Stimulated activated CD4-positive, alpha-beta T cell treated with anti-CD3 and anti-CD28 coated beads, Interleukin-15, amount 100 ng/mL, for 24 hours (primary cell): ENCODE measurements around the gene GPSM1.
"Not testable (repeated sequence)": the region's sequence is repeated elsewhere in the genome, so short reads cannot be mapped to it uniquely, and the experiment has no call there.

Experiments
- DNase-seq: peaks from one replicate; pipeline ENCODE4 v3.0.0-alpha.2; 2020

The GPSM1 gene

DNA sequence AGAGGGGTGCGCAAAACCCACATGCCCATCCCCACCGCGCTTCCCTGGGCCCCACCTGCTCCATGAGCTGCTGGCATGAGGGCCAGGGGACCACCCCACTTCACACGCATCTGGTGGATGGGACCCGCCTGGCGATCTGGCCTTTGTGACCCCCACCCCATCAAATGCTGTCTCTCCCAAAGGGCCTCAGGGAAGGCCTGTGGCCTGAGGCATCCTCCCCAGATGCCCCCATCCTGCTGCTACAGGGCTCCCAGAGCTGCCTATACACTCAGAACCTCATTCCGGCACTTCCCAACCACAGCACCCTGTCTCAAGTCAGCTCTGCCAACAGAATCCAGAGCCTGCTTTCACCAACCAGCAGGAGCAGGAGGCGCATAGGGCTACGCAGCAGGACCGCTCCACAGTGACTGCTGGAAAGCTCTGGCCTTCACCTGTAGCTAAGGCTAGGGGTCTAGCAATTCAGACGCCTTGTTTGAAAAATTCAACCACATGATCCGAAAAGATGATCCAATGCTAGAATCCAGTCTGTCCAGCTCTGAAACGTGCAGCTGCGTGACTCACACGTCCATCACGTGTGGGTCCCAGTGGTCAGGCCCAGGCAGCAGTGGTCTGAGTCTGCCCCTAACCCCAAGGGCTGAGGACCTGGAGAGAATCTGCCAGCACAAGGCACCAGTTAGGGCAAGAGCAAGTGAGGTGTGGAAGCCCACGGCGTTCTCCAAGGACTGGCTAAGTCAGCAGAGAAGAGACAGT lies 74.0 kb downstream of the GPSM1 start:
- no peak for DNase-seq

DNA sequence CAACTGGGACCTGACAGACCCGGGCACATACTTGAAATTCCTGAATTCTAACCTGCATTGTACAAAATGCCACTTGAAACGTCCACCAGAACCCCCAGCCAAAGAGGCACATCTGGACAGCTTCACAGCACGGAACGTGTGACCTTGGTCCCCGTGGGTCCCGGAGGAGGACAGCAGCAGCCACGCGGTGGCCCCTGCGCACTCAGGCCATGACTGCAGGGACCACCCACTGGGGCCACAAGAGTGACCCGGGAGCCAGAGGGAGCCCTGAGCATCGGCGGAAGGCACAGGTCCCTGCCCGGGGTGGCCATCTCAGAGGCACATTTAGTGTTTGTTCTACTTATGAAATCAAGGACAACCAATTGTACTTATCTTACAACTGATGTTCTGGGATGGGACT lies 74.7 kb downstream of the GPSM1 start:
- no peak for DNase-seq

DNA sequence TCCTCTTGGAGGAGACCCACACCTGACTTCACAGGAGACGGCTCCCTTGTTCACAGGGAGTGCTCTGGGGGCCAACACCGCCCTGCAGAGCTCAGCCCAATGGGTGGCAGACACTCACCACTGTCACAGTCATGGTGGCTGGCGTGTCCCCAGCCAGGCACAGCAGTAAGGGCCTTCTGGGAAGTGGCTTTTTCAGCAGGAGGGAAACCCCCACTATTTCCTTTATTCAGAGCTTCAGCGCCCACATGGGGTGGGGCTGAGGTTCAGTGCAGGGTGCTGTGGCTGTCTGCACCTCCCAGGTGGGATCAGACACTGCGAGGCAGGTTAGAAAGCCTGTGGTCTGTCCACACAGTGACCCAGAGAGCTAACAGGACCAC lies 76.2 kb downstream of the GPSM1 start:
- peak; percentile 85 for DNase-seq

DNA sequence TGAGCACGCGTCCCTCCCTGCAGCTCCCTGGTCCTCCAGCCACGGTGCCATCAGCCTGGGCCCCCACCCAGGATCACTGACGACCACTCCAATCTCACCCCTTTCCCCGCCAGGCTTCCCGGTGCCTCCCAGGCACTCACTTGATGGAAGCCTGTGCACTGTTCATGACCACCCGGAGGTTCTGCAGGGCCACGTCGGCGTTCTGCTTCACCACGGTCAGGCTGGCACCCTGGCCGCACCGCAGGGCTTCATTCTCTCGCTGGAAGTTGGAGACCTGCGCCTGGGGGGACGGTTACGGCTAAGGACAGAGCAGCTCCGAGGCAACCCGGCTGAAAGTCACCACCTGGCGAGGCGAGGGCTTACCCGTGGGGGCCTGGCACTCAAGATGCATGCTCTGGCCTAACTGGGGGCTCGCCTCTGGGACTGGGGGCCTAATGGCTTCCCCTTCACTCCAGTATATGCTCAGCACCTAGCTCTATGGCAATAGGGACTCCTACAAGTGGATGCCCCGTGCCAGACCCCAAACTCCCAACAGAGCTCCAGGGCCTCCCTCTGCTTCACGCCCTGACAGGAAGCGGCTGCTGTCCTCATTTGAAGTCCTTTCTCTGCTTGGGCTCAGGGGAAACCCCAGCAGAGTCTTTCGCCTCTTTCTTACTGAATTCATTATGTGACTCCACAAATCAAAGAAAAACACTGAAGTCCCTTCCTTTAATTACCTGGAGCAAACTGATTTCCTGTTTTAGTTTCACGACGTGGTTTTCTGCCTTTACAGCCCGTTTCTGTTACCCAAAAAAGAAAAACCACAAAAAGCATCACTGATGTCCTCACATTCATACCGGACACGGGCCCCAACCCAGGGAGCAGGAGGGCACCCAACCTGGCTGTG lies 76.8 kb downstream of the GPSM1 start:
- peak; percentile 71 for DNase-seq

DNA sequence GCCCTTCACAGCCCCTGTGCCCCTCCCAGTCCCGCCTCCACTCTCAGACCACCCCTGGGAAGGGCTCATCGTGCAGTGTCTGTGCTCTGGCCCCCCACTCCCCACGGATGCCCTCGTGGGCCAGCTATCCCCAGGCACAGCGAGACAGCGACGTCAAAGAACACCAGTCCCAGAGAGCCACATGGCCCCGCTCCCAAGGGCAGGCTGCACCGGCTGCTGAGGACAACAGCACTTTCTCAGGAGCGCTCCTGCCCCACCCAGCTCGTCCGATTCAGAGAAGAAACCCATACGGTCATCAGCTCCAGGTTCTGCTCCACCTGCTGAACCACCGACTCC lies 77.4 kb downstream of the GPSM1 start:
- DNase-seq: no peak

DNA sequence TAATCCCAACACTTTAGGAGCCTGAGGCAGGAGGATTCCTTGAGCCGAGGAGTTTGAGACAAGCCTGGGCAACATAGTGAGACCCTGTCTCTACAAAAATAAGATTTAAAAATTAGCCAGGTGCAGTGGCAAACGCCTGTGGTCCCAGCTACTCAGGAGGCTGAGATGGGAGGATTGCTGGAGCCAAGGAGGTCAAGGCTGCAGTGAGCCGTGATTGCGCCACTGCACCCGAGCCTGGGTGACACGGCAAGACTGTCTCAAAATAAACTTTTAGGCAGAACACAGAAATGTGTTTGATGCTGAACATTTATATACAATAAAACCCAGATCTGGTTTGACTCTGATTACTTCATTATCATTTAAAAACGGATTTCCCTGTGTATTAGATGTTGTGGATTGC lies 78.1 kb downstream of the GPSM1 start:
- no peak for DNase-seq

DNA sequence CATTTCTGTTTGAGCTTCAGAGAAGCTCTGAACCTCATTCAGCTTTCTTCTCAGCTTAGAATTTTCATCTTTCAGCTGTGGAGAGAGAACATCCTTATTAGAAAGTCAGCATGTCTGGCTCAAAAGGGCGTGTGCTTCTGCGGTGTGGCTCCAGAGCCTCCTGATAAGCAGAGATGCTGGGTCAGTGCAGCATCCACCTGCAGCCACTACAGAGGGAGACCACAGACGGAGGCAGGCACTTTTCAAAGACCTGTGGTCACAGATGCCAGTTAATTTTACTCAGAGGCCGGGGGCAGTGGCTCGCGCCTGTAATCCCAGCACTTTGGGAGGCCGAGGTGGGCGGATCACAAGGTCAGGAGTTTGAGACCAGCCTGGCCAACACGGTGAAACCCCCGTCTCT lies 78.6 kb downstream of the GPSM1 start:
- DNase-seq: not testable (repeated sequence)

DNA sequence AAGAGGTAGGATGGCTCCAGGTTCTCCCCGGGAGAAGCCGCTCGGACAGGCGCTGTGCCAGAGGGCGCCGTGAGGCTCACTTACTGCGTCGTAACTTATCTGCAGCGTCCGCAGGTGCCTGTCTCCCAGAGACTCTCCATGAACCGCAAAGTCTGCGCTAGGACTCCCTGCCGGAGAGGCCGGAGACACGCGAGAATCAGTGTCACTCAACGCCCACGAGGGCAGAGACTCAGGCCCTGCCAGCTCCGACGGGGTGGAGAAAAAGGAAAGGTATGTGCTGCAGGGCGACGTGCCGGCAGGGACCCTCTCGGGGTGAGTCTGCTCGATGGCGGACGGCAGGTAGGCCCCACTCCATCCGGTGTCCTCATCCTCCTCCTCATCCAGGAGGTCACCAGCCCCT lies 79.7 kb downstream of the GPSM1 start:
- not testable (repeated sequence) for DNase-seq

DNA sequence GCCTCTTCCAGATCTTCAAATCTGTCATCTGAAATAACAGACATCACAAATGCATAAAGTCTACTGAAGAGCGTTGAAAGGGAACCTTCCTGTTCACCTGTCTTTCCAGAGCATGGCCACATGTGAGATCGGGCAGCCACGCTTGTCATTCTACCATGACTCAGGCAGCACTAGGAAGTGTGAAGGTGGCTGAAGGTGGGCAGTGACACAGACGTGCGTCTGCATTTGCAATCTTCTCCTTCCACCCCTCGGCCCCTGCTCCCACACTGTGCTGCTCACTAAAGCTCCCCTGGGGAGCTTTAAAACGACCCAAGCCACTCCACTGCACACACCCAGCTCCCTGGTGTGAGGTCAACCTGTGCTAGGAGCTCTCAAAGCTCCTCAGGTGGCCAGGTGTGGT lies 80.6 kb downstream of the GPSM1 start:
- DNase-seq: no peak
